ENCODE measurements around the gene SAMHD1.
"Not testable (repeated sequence)": the region's sequence is repeated elsewhere in the genome, so short reads cannot be mapped to it uniquely, and the experiment has no call there.

SAMHD1 gene

GRCh38 chr20:36951198-36951978 lies at the start of gene SAMHD1:
TSS of gene SAMHD1 (minus strand) at chr20:36951708. CDS start at chr20:36951643, 65 bp downstream.
- peak; percentile 98 for DNase-seq (ENCODE audit: low spot score)

DNA sequence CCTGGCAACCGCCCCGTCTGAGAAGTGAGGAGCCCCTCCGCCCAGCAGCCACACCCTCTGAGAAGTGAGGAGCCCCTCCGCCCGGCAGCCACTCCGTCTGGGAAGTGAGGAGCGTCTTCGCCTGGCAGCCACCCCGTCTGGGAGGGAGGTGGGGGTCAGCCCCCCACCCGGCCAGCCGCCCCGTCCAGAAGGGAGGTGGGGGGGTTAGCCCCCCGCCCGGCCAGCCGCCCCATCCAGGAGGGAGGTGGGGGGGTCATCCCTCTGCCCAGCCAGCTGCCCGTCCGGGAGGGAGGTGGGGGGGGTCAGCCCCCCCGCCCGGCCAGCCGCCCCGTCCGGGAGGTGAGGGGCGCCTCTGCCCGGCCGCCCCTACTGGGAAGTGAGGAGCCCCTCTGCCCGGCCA lies 48.7 kb upstream of the SAMHD1 start:
- DNase-seq (ENCODE audit: low spot score): not testable (repeated sequence)

DNA sequence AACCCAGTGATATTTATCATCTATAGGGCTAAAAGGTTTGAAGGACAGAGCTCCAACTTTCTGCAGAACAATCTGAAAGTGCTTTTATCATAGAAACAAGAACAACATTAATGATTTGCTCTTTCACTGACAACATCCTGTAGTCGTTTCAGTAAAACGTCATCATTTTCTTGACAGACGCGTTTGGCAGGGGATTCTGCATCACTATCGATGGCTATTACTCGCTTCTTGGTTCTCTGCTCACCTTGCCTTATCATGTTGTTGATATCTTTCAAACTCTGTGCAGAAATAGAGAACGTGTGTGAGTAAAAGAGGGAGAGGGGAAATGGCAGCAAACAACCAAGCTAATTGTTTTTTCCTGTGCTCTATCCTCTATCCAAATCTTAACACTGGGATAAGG lies 47.1 kb upstream of the SAMHD1 start:
- DNase-seq (ENCODE audit: low spot score): no peak

GRCh38 chr20:36997121-36997520 lies 45.6 kb upstream of the SAMHD1 start:
- DNase-seq (ENCODE audit: low spot score): no peak

DNA sequence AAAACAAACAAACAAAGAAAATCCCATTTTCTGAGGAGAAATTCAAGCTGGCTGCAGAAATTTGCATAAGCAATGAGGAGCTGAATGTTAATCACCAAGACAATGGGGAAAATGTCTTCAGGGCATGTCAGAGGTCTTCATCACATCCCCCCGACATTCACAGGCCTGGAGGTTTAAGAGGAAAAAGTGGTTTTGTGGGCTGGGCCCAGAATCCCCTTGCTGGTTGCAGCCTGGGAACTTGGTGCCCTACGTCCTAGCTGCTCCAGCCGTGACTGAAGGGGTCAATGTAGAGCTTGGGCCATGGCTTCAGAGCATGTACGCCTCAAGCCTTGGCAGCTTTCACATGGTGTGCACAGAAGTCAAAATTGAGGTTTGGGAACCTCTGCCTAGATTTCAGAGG lies 42.7 kb upstream of the SAMHD1 start:
- DNase-seq (ENCODE audit: low spot score): not testable (repeated sequence)

- DNase-seq (ENCODE audit: low spot score): no peak
These were observed 41.4 kb upstream of the SAMHD1 start for GRCh38 chr20:36992802-36993334.

- DNase-seq (ENCODE audit: low spot score): no peak
These were observed 40.2 kb upstream of the SAMHD1 start for GRCh38 chr20:36991703-36992102.

GRCh38 chr20:36989797-36990196 lies 38.3 kb upstream of the SAMHD1 start:
- DNase-seq (ENCODE audit: low spot score): no peak

- peak; percentile 41 for DNase-seq (ENCODE audit: low spot score)
These were observed 37.0 kb upstream of the SAMHD1 start for GRCh38 chr20:36988494-36988966.

DNA sequence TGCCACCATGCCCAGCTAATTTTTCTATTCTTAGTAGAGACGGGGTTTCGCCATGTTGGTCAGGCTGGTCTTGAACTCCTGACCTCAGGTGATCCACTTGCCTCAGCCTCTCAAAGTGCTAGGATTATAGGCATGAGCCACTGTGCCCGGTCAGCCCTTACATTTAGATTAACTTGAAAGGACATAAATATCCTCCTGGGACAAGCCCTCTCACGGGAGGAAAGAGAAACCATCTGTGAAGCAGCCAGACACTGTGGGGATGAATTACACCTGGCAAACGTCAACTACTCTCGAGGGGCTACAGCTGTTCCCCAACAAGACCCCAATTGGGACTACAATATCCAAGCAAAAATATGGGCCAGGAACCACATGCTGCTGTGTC lies 32.7 kb upstream of the SAMHD1 start:
- no peak for DNase-seq (ENCODE audit: low spot score)

DNA sequence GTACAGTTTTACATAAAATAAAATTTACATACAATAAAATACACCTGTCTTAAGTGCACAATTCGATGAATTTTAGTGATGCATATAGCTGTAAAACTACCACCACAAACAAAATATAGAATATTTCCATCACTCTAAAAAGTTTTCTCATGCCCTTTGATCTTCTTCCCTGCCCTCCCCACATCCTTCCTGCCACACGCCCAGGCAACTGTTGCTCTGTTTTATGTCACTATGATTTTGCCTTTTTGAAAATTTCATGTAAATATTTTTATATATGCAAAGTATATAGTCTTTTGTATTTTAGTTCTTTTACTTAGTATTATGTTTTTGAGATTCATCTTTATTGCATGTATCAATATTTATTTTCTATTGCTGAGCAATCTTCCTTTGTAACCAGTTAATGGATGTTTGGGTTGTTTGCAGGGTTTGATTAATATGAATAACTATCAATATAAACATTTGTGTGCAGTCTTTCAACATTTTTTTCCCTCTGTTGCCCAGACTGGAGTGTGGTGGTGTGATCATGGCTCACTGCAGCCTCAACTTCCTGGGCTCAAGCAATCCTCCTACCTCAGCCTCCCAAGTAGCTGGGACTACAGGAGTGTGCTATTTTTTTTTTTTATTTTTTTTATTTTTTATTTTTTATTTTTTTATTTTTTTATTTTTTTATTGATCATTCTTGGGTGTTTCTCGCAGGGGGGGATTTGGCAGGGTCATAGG lies 23.8 kb upstream of the SAMHD1 start:
- peak; percentile 47 for DNase-seq (ENCODE audit: low spot score)

GRCh38 chr20:36974660-36975059 lies 23.2 kb upstream of the SAMHD1 start:
- DNase-seq (ENCODE audit: low spot score): no peak

DNA sequence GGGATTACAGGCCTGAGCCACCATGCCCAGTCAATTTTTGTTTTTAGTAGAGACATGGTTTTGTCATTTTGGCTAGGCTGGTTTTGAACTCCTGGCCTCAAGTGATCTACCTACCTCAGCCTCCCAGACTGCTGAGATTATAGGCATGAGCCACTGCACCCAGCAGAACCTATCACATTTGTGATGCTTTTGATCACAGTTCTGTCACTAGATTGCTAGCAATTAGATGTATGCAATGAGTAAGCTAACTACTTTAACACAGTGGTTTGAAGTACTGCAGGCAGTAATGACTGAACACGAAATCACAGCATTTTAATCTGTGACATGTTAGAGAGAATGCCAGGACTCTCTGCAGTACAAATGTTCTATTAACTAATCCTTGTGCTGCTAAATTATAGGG lies 19.6 kb upstream of the SAMHD1 start:
- DNase-seq (ENCODE audit: low spot score): no peak

DNA sequence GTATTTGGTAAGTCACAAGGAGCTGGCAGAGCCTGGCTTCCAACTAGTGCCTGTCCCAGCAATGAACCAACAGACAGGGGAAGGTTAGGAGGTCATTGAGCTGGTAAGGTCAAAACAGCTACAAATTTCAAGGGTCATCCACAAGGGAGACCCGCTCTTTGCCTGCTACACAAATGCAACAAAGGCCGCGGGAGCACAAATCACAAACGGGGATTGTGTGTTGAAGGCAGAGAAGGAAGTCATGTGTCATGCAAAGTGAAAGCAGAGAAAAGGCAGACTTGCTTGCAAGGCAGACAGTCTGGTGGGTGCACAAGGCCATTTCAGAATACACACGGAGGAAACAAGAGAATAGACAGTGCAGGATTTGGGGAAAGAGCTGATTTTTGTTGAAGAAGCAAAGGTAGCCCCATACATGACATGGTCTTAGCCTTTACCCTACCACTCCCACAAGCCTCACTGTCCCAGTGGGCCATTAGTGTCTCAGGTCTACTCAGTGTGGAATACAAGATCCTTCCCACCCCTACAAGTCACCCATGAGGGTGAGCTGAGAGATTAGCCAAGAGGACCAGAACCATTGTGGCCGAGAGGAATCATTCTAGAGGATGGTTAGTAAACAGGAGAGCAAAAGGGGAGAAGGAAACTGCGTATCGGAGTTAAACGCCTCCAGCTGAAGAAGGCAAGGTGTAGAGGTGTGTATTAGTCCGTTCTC lies 18.1 kb upstream of the SAMHD1 start:
- DNase-seq (ENCODE audit: low spot score): no peak

- no peak for DNase-seq (ENCODE audit: low spot score)
These were observed 17.5 kb upstream of the SAMHD1 start for GRCh38 chr20:36969051-36969450.

GRCh38 chr20:36967636-36968035 lies 16.1 kb upstream of the SAMHD1 start:
- DNase-seq (ENCODE audit: low spot score): no peak

- DNase-seq (ENCODE audit: low spot score): not testable (repeated sequence)
These were observed 15.5 kb upstream of the SAMHD1 start for GRCh38 chr20:36966965-36967364.

DNA sequence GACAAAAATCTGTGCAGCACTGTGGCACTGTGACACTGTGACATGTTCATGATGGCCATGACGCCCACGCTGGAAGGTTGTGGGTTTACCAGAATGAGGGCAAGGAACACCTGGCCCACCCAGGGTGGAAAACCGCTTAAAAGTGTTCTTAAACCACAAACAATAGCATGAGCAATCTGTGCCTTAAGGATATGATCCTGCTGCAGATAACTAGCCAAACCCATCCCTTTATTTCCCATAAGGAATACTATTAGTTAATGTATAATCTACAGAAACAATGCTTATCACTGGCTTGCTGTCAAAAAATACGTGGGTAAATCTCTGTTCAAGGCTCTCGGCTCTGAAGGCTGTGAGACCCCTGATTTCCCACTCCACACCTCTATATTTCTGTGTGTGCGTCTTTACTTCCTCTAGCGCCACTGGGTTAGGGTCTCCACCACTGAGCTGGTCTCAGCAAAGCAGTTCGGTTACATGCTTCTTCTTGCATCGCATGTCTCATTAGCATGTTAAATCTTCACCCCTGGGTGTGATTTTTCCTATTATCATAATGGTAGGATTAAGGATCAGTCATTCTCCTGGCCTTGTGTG lies 10.9 kb upstream of the SAMHD1 start:
- DNase-seq (ENCODE audit: low spot score): not testable (repeated sequence)

DNA sequence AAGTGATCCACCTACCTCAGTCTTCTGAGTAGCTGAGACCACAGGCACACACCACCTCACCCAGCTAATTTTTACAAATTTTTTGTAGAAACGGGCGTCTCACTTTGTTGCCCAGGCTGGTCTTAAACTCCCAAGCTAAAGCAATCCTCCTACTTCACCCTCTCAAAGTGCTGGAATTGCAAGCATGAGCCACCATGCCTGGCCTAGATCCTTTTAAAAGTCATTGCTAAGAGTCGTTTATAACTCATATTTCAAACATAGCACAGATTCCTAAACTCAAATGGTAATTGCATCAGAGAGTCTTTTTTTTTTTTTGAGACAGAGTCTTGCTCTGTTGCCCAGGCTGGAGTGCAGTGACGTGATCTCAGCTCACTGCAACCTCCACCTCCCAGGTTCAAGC lies 7.7 kb upstream of the SAMHD1 start:
- DNase-seq (ENCODE audit: low spot score): no peak

DNA sequence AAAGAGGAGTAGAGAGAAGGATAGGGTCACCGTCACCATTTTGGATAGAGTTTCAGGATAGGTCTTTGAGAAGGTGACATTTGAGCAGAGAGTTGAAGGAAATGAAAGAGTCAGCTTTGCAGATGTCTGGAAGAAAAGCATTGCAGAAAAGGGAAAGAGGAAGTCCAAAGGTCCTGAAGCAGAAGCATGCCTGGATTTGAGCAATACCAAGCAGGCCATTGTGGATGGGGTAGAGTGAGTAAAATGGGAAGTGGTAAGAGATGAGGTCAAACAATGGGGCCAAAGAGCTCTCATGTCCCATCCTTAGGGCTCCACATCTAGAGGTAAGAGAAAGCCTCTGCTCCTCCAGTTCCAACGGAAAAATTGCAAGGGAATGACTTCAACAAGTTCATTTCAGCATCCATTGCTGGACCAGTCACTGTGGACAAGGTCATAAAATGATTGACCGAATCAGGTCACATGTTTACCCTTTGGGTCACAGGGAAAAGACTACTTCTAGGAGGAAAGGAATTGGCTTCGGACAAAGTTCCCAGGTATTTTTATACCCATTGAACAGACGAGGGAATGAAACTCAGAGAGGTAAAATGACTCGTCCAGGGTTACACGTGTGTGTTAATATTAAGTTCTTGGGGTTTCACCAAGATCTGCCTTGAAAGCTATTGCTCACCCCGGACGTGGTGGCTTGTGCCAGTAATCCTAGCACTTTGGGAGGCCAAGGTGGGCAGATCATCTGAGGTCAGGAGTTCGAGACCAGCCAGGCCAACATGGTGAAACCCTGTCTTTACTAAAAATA lies 6.6 kb upstream of the SAMHD1 start:
- DNase-seq (ENCODE audit: low spot score): no peak

DNA sequence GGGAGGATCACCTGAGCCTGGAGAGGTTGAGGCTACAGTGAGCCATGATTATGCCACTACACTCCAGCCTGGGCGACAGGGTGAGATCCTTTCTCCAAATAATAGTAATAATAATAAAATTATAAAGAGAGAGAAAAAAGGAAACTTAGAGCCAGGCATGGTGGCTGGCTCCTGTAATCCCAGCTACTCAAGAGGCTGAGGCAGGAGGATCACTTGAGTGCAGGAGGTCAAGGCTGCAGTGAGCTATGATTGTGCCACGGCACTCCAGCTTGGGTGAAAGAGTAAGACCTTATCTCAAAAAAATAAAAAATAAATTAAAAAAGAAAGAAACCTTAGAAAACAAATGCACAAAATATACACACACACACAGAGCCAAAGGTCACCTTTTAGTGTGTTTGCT lies 5.2 kb upstream of the SAMHD1 start:
- no peak for DNase-seq (ENCODE audit: low spot score)
